Skin of body (tissue), 2 donors: ENCODE measurements around the gene CCDC146. TPM values are rescaled to one million over a fixed set of nuclear protein-coding genes. Genes with fewer than 3 reads are reported as not detected.
"Not testable (repeated sequence)": the region's sequence is repeated elsewhere in the genome, so short reads cannot be mapped to it uniquely, and the experiment has no call there.

ENCODE experiments used
- DNase-seq: peaks from one replicate; lab custom pipeline; 2025; lab: John Stamatoyannopoulos, UW
- total RNA-seq: library from RNA; depleted of rRNA; stranded (reverse); fragments of >200 nt; gene quantifications from one replicate; pipeline ENCODE4 v1.2.3, GENCODE V29; 2014

Gene CCDC146, protein sequence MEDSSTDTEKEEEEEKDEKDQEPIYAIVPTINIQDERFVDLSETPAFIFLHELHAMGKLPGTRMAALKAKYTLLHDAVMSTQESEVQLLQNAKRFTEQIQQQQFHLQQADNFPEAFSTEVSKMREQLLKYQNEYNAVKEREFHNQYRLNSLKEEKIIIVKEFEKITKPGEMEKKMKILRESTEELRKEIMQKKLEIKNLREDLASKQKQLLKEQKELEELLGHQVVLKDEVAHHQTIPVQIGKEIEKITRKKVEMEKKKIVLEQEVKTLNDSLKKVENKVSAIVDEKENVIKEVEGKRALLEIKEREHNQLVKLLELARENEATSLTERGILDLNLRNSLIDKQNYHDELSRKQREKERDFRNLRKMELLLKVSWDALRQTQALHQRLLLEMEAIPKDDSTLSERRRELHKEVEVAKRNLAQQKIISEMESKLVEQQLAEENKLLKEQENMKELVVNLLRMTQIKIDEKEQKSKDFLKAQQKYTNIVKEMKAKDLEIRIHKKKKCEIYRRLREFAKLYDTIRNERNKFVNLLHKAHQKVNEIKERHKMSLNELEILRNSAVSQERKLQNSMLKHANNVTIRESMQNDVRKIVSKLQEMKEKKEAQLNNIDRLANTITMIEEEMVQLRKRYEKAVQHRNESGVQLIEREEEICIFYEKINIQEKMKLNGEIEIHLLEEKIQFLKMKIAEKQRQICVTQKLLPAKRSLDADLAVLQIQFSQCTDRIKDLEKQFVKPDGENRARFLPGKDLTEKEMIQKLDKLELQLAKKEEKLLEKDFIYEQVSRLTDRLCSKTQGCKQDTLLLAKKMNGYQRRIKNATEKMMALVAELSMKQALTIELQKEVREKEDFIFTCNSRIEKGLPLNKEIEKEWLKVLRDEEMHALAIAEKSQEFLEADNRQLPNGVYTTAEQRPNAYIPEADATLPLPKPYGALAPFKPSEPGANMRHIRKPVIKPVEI
- total RNA-seq, result 18.2 TPM

GRCh38 chr7:77121860-77122681 lies at the start of gene CCDC146:
Gene CCDC146, plus strand, starts transcription at chr7:77122615. Its CDS starts 45,054 bp downstream, at chr7:77167669.
- DNase-seq, result peak; percentile 97

DNA sequence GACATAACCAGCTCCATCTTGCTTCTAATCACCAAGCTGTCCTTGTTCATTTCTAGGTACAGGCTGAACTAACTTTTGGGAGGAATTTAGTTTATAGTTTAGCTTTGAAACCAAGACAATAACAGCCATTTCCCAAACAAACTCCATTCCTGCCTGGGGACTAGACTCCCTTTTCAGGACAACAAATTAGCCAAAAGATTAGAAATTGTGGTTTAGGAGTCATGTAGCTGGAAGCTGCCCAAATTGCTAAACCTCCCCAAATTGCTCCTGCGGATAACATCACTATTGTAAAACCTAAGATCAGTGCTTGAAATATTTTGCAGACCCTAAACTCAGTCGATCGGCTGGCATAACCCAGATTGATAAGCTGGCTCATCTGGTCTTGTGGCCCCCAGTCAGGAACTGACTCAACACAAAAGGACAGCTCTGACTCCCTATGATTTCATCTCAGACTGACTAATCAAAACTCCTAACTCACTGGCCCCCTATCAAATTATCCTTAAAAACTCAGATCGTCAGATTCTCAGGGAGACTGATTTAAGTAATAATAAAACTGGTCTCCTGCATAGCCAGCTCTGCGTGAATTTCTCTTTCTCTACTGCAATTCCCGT lies 47.5 kb upstream of the CCDC146 start:
- not testable (repeated sequence) for DNase-seq

GRCh38 chr7:77077060-77077459 lies 45.4 kb upstream of the CCDC146 start:
- not testable (repeated sequence) for DNase-seq

DNA sequence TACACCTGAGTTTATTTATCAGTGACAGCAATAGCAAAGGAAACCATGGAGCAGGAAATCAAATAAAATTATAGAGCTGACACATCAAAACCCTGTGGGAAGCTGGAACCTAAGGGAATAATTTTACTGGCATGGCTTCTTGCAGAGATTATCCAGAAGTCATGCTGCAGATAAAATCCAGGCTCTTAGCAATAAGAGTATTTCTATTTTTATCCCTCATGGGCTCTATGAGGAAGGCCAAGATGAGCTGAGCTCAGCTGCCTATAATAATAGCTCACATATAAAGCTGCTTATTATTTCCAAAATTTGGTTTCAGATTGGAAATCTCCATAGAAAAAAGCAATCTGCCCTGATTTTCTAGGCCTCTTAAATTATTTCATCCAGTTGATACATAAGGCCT lies 43.3 kb upstream of the CCDC146 start:
- DNase-seq, result not testable (repeated sequence)

GRCh38 chr7:77079624-77080023 lies 42.8 kb upstream of the CCDC146 start:
- not testable (repeated sequence) for DNase-seq

DNA sequence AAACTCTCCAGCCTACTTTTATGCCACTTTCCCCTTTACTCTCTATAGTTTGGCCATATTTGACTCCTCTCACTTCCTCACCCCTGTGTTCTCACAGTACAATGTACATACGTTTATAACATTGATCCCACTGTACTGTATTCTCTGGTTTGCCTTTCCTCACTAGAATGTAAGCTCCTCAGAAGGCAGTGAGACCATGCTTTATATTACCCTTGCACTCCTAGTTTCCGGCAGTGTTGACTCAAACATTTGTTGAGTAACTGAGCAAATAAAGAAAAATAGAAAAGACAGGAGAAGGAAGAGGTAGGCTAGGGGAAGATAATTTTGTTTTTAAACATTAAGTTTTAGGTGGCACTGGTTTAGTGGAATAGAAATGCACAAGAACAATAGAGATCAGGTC lies 42.2 kb upstream of the CCDC146 start:
- DNase-seq, result not testable (repeated sequence)

DNA sequence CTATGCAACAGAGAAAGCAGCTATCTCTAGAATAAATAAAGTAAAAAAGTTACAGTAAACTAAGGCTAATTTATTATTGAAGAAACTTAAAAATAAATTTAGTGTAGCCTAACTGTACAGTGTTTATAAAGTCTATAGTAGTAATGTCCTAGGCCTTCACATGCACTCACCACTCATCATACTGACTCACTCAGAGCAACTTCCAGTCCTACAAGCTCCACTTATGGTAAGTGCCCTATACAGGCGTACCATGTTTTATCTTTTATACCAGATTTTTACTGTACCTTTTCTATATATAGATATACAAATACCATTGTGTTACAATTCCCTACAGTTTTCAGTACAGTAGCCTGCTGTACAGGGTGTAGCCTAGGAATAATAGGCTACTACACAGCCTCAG lies 40.2 kb upstream of the CCDC146 start:
- not testable (repeated sequence) for DNase-seq

DNA sequence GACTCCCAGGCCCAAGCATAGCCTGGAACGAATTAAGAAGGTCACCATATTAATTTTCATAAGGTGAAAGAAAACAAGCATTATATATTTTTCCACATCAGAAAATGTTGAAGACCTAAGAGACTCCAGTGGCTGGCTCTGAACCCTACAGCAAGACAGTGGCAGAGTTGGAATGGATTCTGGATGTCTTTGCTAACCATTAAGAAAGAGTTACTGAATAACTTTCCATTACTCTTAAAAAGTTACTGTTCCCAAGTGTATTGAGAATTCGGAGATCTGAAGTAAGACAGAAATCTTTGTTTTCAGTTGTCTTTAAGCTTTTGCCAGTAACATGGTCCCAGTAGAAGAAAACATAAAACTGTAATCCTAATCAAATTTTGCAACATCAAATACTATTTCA lies 30.1 kb upstream of the CCDC146 start:
- DNase-seq, result not testable (repeated sequence)

DNA sequence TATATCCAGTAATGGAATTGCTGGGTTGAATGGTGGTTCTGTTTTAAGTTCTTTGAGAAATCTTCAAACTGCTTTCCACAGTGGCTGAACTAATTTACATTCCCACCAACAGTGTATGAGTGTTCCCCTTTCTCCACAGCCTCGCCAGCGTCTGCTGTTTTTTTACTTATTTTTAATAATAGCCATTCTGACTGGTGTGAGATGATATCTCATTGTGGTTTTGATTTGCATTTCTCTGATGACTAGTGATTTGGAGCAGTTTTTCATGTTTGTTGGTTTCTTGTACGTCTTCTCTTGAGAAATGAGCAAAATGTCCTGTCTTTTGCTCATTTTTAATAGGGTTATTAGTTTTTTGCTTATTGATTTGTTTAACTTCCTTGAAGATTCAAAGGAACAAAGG lies 21.9 kb upstream of the CCDC146 start:
- DNase-seq, result not testable (repeated sequence)

DNA sequence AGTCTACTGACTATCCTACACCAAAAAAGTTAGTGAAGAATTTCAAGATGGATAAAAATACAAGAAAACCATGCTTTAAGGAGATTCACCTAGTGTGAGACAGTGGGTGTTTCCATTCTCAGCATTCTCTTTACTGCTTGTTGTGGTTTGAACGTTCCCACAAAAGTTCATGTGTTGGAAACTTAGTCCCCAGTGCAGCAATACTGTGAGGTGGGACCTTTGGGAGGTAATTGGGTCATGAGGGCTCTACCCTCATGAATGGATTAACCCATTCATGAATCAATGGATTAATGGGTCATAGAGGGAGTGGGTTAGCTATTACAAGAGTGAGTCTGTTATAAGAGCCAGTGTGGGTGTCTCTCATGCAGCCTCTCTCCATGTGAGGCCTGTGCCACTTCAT lies 21.2 kb upstream of the CCDC146 start:
- DNase-seq, result not testable (repeated sequence)

- not testable (repeated sequence) for DNase-seq
These were observed 19.7 kb upstream of the CCDC146 start for GRCh38 chr7:77102671-77103070.

GRCh38 chr7:77105904-77106303 lies 16.5 kb upstream of the CCDC146 start:
- not testable (repeated sequence) for DNase-seq

GRCh38 chr7:77107659-77108058 lies 14.8 kb upstream of the CCDC146 start:
- DNase-seq, result not testable (repeated sequence)

DNA sequence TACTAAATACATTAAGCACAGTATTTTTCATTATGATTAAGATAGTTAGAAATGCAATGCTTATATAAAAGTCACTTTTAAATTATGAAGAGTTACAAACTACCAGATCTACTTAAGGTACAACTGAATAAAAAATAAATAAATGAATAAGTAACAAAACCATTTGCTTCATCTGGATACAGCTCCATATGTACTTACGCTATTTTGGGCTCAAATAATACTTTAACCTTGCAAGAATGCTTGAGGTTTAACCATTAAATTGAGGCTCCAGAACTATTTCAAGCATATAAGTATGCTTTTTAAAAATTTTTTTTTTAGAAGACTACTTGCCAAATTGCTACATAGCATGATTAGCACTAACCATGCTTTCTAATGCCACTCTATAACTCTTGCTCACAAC lies 14.1 kb upstream of the CCDC146 start:
- DNase-seq, result not testable (repeated sequence)

DNA sequence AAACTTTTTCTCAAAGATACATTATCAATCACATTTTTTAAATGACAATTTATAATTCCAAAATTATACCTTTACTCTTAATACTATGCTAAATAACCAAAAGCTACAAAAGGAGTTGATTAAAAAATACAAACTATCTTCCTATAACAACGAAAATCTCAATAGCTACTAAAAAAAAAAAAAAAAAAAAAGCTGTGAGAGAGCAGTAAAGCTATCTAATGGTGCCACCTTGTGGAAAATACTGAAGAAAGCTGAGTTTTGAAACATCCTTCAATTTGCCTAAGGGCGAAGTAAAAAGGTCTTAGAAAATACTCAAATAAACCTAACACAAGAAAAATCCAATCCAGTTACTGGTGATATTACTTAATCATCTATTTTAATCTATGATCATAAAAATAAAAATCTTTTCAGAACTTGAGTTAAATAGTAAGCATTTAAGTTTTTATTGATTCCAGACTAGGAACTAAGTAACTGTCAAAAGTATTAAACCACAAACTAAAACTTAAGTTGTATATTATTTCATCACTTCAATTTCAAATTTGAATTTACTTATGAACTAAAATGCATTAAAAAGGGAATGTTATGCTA lies 9.6 kb upstream of the CCDC146 start:
- DNase-seq, result not testable (repeated sequence)

- DNase-seq, result not testable (repeated sequence)
These were observed 3.1 kb downstream of the CCDC146 start for GRCh38 chr7:77125486-77125885.

DNA sequence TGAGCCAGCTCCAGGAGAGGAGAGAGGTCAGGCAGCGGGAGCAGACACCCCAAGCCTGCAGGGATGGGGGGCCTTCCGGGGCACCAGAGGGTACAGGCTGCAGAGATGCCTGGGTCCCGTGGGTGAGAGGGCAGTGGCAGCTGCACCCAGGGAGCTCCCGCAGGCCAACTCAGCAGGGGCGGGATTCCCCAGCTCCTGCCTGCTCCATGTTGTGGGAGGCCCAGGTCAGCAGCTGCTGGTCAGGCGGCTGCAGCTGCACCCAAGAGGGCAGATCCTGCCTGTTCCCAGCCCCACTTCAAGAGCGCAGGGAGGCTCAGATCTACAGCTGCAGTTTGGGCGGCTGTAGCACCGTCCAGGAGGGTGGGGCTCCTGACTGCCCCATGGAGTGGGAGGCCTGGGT lies 4.6 kb downstream of the CCDC146 start:
- not testable (repeated sequence) for DNase-seq

- not testable (repeated sequence) for DNase-seq
These were observed 6.4 kb downstream of the CCDC146 start for GRCh38 chr7:77128582-77129410.

GRCh38 chr7:77131781-77132180 lies 9.4 kb downstream of the CCDC146 start:
- not testable (repeated sequence) for DNase-seq
